HepG2 (cell line): Measurements from ENCODE around the gene TMEM129. TPM values are rescaled to one million over a fixed set of nuclear protein-coding genes. Genes with fewer than 3 reads are reported as not detected.

Experiments
- ARID5B ChIP-seq: IDR thresholded peaks from 2 replicates; pipeline ENCODE4 v1.4.0; 2020; ENCODE audit warnings: mild to moderate bottlenecking, missing genetic modification reagents
- BCL6 ChIP-seq: IDR thresholded peaks from 2 replicates; pipeline ENCODE4 v1.6.1; 2016; ENCODE audit warnings: missing genetic modification reagents, missing compliant biosample characterization
- ELF4 ChIP-seq: sonication (generic); formaldehyde crosslinking; IDR thresholded peaks from 2 replicates; pipeline ENCODE4 v1.5.0; 2020; ENCODE audit warnings: missing genetic modification reagents, mild to moderate bottlenecking, moderate library complexity, borderline replicate concordance
- FOXK1 ChIP-seq: sonication (generic); formaldehyde crosslinking; IDR thresholded peaks from 2 replicates; pipeline ENCODE4 v1.4.0; 2020; ENCODE audit warnings: low read depth, missing genetic modification reagents, borderline replicate concordance
- FOXP1 ChIP-seq, 2 experiments: fragments of 450-650 bp in 1 of 2; IDR thresholded peaks; 2 replicates each; pipeline ENCODE4 v1.6.1; 2017 to 2018; ENCODE audit warnings: antibody characterized with exemption in 1 of 2
- KAT2B ChIP-seq: fragments of 150-350 bp; IDR thresholded peaks from 2 replicates; pipeline ENCODE4 v1.6.1; 2014; ENCODE audit warnings: low read depth, low read length, borderline replicate concordance
- MEIS1 ChIP-seq: sonication (generic); formaldehyde crosslinking; IDR thresholded peaks from 2 replicates; pipeline ENCODE4 v1.9.0; 2021; ENCODE audit warnings: mild to moderate bottlenecking, missing genetic modification reagents, moderate library complexity, borderline replicate concordance
- MLX ChIP-seq: IDR thresholded peaks from 2 replicates; pipeline ENCODE4 v1.6.1; 2016
- NONO ChIP-seq, 2 experiments: fragments of 450-650 bp in 1 of 2; sonication (generic) in 1 of 2; formaldehyde crosslinking in 1 of 2; IDR thresholded peaks in 1 of 2; conservative IDR thresholded peaks in 1 of 2; 2 replicates each; pipeline versions ENCODE4 v1.6.1 to v1.8.0; 2017 to 2022; ENCODE audit warnings: mild to moderate bottlenecking in 1 of 2, missing genetic modification reagents in 1 of 2, moderate library complexity in 1 of 2
- RBM22 ChIP-seq: fragments of 200-400 bp; formaldehyde crosslinking; optimal IDR thresholded peaks from 2 replicates; pipeline ENCODE3; 2017; ENCODE audit warnings: mild to moderate bottlenecking, low read length, moderate library complexity
- RBM39 ChIP-seq: fragments of 200-400 bp; formaldehyde crosslinking; IDR thresholded peaks from one replicate; pipeline ENCODE4 v1.6.1; 2018; ENCODE audit warnings: antibody characterized with exemption, mild to moderate bottlenecking, low read depth, low read length; ENCODE audit not compliant: poor library complexity, severe bottlenecking
- SMC3 ChIP-seq: IDR thresholded peaks from 2 replicates; pipeline ENCODE4 v1.6.1; 2011; ENCODE audit warnings: low read length, improper control_type of control experiment
- SMYD3 ChIP-seq: sonication (generic); formaldehyde crosslinking; IDR thresholded peaks from 2 replicates; pipeline ENCODE4 v1.8.1; 2023; ENCODE audit warnings: mild to moderate bottlenecking, missing genetic modification reagents
- ZFP37 ChIP-seq: sonication (generic); formaldehyde crosslinking; IDR thresholded peaks from 2 replicates; pipeline ENCODE4 v1.4.0; 2020; ENCODE audit warnings: missing genetic modification reagents, borderline replicate concordance
- ZNF10 ChIP-seq: sonication (generic); formaldehyde crosslinking; IDR thresholded peaks from 2 replicates; pipeline ENCODE4 v1.4.0; 2020; ENCODE audit warnings: mild to moderate bottlenecking, low read depth, missing genetic modification reagents, borderline replicate concordance
- ZNF136 ChIP-seq: sonication (generic); formaldehyde crosslinking; IDR thresholded peaks from 2 replicates; pipeline ENCODE4 v1.8.1; 2022; ENCODE audit warnings: low read depth, mild to moderate bottlenecking, moderate library complexity, missing genetic modification reagents
- ZNF224 ChIP-seq: sonication (generic); formaldehyde crosslinking; IDR thresholded peaks from 2 replicates; pipeline ENCODE4 v1.5.0; 2020; ENCODE audit warnings: mild to moderate bottlenecking, missing genetic modification reagents
- ZNF326 ChIP-seq: sonication (generic); formaldehyde crosslinking; IDR thresholded peaks from 2 replicates; pipeline ENCODE4 v1.4.0; 2020; ENCODE audit warnings: missing genetic modification reagents, borderline replicate concordance
- ZNF746 ChIP-seq: sonication (generic); formaldehyde crosslinking; IDR thresholded peaks from 2 replicates; pipeline ENCODE4 v1.8.0; 2022; ENCODE audit warnings: mild to moderate bottlenecking, missing genetic modification reagents
- ZNF781 ChIP-seq: sonication (generic); formaldehyde crosslinking; IDR thresholded peaks from 2 replicates; pipeline ENCODE4 v1.5.1; 2020; ENCODE audit warnings: borderline replicate concordance, mild to moderate bottlenecking, missing genetic modification reagents; ENCODE audit errors: not compliant biosample characterization
- ZNF788 ChIP-seq: sonication (generic); formaldehyde crosslinking; IDR thresholded peaks from 2 replicates; pipeline ENCODE4 v1.5.0; 2020; ENCODE audit warnings: mild to moderate bottlenecking, missing genetic modification reagents, borderline replicate concordance
- polyA plus RNA-seq, 8 experiments: library from polyadenylated mRNA; depleted of rRNA in 3 of 8; stranded (reverse) in 7 of 8; unstranded in 1 of 8; fragments of >200 nt; fragmentation: Illumina TruSeq in 4 of 8; extraction: Trizol in 4 of 8; gene quantifications; 2 replicates each; pipeline versions ENCODE4 v1.2.1 to v1.2.3, GENCODE V29; 2011 to 2016; ENCODE audit warnings: low read depth in 4 of 8, missing spikeins in 1 of 8, mixed read lengths in 1 of 8; ENCODE audit not compliant: insufficient read depth in 1 of 8
- total RNA-seq, 5 experiments: library from RNA; depleted of rRNA; stranded (reverse); fragments of >200 nt; fragmentation: Illumina TruSeq; extraction: Trizol; gene quantifications; 2 replicates each; pipeline ENCODE4 v1.2.3, GENCODE V29; 2016; ENCODE audit warnings: low read depth in 1 of 5
- TF ChIP-seq, protein P1 (sequence below): sonication (generic); formaldehyde crosslinking; IDR thresholded peaks from 2 replicates; pipeline ENCODE4 v1.8.1; 2023; ENCODE audit warnings: mild to moderate bottlenecking, missing genetic modification reagents

The TMEM129 gene
- total and polyA plus RNA-seq, 2 of the 13 experiments (the other 11 are each of a cell fraction or from before 2014, with no cell fraction given), result 19.0 to 25.8 TPM

DNA sequence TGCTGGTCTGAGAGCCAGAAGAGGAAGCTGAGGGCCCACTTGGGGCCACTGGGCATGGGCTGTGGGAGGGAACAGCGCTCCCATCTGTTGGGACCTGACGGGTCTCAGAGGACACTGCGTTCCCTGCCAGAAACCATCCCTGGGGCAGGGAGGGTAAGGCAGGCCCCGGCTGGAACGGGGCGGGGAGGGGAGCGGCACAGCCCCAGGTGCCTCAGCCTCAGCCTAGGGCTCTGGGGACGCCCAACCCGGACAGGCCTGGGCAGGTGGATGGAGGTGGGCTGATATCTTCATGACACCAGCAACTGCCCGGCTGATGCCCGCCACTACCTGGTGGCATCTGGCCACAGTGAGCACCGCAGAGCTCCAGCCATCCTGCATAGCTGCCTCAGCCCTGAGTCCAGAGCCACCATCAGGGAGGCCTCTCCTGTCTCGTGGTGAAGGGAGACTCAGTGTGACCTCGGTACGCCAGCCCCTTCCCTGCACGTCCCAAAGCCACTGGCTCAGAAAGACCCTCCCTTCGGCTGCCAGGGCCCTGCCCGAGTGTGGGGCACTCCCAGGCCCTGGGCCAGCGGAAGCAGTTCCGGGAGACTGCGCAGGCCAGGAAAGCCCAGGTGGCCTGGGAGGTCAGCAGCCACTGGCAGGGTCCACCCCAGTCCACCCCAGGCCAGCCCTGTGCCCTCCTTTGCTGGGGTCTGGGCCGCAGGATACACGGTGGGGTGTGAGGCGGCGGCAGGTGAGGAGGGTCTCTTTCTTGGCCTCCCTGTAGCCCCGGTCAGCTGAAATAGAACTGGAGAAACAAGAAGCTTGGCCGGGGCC lies 37.4 kb upstream of the TMEM129 start (continued):
- TF ChIP-seq RBM22 (peak; percentile 14), MLX (CRISPR knock-in tag) (no peak), KAT2B (no peak), ZFP37 (CRISPR knock-in tag) (no peak), ZNF326 (CRISPR knock-in tag) (0 out of 2 replicates have a peak, but pooled peaks have one; percentile 50), NONO (IDR thresholded peaks at IDR 0.05) (no peak), NONO (CRISPR knock-in tag; conservative IDR thresholded peaks at IDR 0.05) (no peak; the same call in 1 of the 2 replicates), MEIS1 (CRISPR knock-in tag) (no peak), FOXK1 (CRISPR knock-in tag) (no peak), FOXP1 (IDR thresholded peaks at IDR 0.05) (no peak), FOXP1 (CRISPR knock-in tag; IDR thresholded peaks at IDR 0.05) (no peak), BCL6 (no peak), SMYD3 (CRISPR knock-in tag) (no peak), SMC3 (no peak), ZNF781 (no peak), ZNF136 (CRISPR knock-in tag) (no peak), ELF4 (no peak), ZNF224 (CRISPR knock-in tag) (no peak), ZNF746 (CRISPR knock-in tag) (no peak), ARID5B (CRISPR knock-in tag) (no peak), ZNF10 (CRISPR knock-in tag) (no peak), RBM39 (no peak), ZNF788 (no peak)
- TF ChIP-seq, protein P1, sequence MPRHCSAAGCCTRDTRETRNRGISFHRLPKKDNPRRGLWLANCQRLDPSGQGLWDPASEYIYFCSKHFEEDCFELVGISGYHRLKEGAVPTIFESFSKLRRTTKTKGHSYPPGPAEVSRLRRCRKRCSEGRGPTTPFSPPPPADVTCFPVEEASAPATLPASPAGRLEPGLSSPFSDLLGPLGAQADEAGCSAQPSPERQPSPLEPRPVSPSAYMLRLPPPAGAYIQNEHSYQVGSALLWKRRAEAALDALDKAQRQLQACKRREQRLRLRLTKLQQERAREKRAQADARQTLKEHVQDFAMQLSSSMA, result no peak
